ENCODE data around the gene MRPL40. TPM values are rescaled to one million over a fixed set of nuclear protein-coding genes. Genes with fewer than 3 reads are reported as not detected.

Gene MRPL40
- total and polyA plus RNA-seq, 8 donors, result 10.4 to 32.0 (median 14.8) TPM

GRCh38 chr22:19419464-19420178 is 12.7 kb upstream of the MRPL40 start:
- no peaks in the 10 kb centered on the region for H3K4me1 ChIP-seq
- FAIRE-seq (no peak), ATAC-seq (no peak), DNase-seq (no peak)
- H3K9me3 ChIP-seq, result no peaks in the 10 kb centered on the region
- TF ChIP-seq CTCF (IDR thresholded peaks at IDR 0.05), result no peak
- H3K27ac ChIP-seq, result no peak overlapping the region
- H3K36me3 ChIP-seq, result no peaks in the 10 kb centered on the region
- H3K27me3 ChIP-seq, result no peaks in the 10 kb centered on the region
- H3K4me3 ChIP-seq, result no peak overlapping the region
- 75 to 82% methylated on average over 5 of the region's 5 CpGs for WGBS, 2 donors
- intact Hi-C loops (cut with DNase I), result no loop called here

GRCh38 chr22:19420321-19420720 is 12.0 kb upstream of the MRPL40 start:
- FAIRE-seq (no peak), ATAC-seq (no peak), DNase-seq (no peak)
- Histone ChIP-seq H3K27ac (no peak overlapping the region), H3K36me3 (no peaks in the 10 kb centered on the region), H3K27me3 (no peaks in the 10 kb centered on the region), H3K9me3 (no peaks in the 10 kb centered on the region), H3K4me1 (no peaks in the 10 kb centered on the region), H3K4me3 (no peak overlapping the region)
- 90 to 95% methylated on average over 6 of the region's 6 CpGs for WGBS, 2 donors
- TF ChIP-seq CTCF (IDR thresholded peaks at IDR 0.05), result no peak
- intact Hi-C loops (cut with DNase I), result no loop called here

GRCh38 chr22:19422440-19423301 is 9.7 kb upstream of the MRPL40 start:
- H3K9me3 ChIP-seq, result no peaks in the 10 kb centered on the region
- FAIRE-seq (no peak), ATAC-seq (no peak), DNase-seq (no peak)
- no peak overlapping the region for H3K27ac ChIP-seq
- intact Hi-C loops (cut with DNase I), result no loop called here
- no peaks in the 10 kb centered on the region for H3K27me3 ChIP-seq
- WGBS, 2 donors, result 87 to 89% methylated on average over 11 of the region's 11 CpGs
- no peaks in the 10 kb centered on the region for H3K4me1 ChIP-seq
- no peak overlapping the region for H3K4me3 ChIP-seq
- no peaks in the 10 kb centered on the region for H3K36me3 ChIP-seq
- TF ChIP-seq CTCF (IDR thresholded peaks at IDR 0.05), result no peak

- FAIRE-seq (no peak), ATAC-seq (no peak)
Measured at GRCh38 chr22:19424186-19424500, 8.2 kb upstream of the MRPL40 start.

More at GRCh38 chr22:19424186-19424500, 8.2 kb upstream of the MRPL40 start:
- 64 to 72% methylated on average over 3 of the region's 3 CpGs for WGBS, 2 donors
- H3K4me1 ChIP-seq, result no peaks in the 10 kb centered on the region
- no peak for TF ChIP-seq CTCF (IDR thresholded peaks at IDR 0.05)
- H3K27me3 ChIP-seq, result no peaks in the 10 kb centered on the region
- H3K9me3 ChIP-seq, result no peaks in the 10 kb centered on the region
- DNase-seq, result no peak
- intact Hi-C loops (cut with DNase I), result no loop called here
- H3K36me3 ChIP-seq, result no peaks in the 10 kb centered on the region
- no peak overlapping the region for H3K4me3 ChIP-seq
- no peak overlapping the region for H3K27ac ChIP-seq
